ENCODE measurements around the gene TSNAXIP1. TPM values are rescaled to one million over a fixed set of nuclear protein-coding genes. Genes with fewer than 3 reads are reported as not detected.
A peak's percentile ranks its signal among the peaks of the same experiment; 100 is the strongest.

Gene TSNAXIP1
- under 0.01 and 0.13 TPM in 2 replicates for total RNA-seq

GRCh38 chr16:67806428-67807147 is at the start of gene TSNAXIP1, which contains the start of gene RANBP10:
TSS of gene TSNAXIP1 (plus strand) at chr16:67806889. CDS start at chr16:67807150, 261 bp downstream.
TSS of gene RANBP10 (minus strand) at chr16:67806560. CDS start at chr16:67806536, 24 bp downstream.
- peak within 1 kb of the TSS; percentile 74 for H3K4me3 ChIP-seq (ENCODE audit: low read depth, low read length)
- FAIRE-seq (no peak), DNase-seq (ENCODE audit: low read depth) (peak; percentile 98)
- no peak for TF ChIP-seq CTCF (IDR thresholded peaks at IDR 0.05; ENCODE audit: insufficient read depth, low read length, severe bottlenecking)
- H3K36me3 ChIP-seq (ENCODE audit: control insufficient read depth, insufficient read depth, low read length): peaks cover 7% of the 10 kb centered on the region
- no peaks in the 10 kb centered on the region for H3K27me3 ChIP-seq (ENCODE audit: control insufficient read depth, insufficient read depth, low read length)

- FAIRE-seq (peak; percentile 58), DNase-seq (ENCODE audit: low read depth) (no peak)
- TF ChIP-seq CTCF (IDR thresholded peaks at IDR 0.05; ENCODE audit: insufficient read depth, low read length, severe bottlenecking): no peak
- no peak overlapping the region for H3K4me3 ChIP-seq (ENCODE audit: low read depth, low read length)
- H3K27me3 ChIP-seq (ENCODE audit: control insufficient read depth, insufficient read depth, low read length): no peaks in the 10 kb centered on the region
- H3K36me3 ChIP-seq (ENCODE audit: control insufficient read depth, insufficient read depth, low read length): peaks cover 2% of the 10 kb centered on the region
Observed at GRCh38 chr16:67758006-67758405, 48.7 kb upstream of the TSNAXIP1 start.

- no peak for TF ChIP-seq CTCF (IDR thresholded peaks at IDR 0.05; ENCODE audit: insufficient read depth, low read length, severe bottlenecking)
- peak; percentile 76 for FAIRE-seq
- no peaks in the 10 kb centered on the region for H3K27me3 ChIP-seq (ENCODE audit: control insufficient read depth, insufficient read depth, low read length)
- H3K4me3 ChIP-seq (ENCODE audit: low read depth, low read length): no peak overlapping the region
- DNase-seq (ENCODE audit: low read depth): no peak
- H3K36me3 ChIP-seq (ENCODE audit: control insufficient read depth, insufficient read depth, low read length): peaks cover 2% of the 10 kb centered on the region
Observed at GRCh38 chr16:67758966-67759365, 47.7 kb upstream of the TSNAXIP1 start.

- DNase-seq (ENCODE audit: low read depth) (no peak), FAIRE-seq (peak; percentile 90)
- no peak for TF ChIP-seq CTCF (IDR thresholded peaks at IDR 0.05; ENCODE audit: insufficient read depth, low read length, severe bottlenecking)
- Histone ChIP-seq H3K36me3 (ENCODE audit: control insufficient read depth, insufficient read depth, low read length) (peaks cover 2% of the 10 kb centered on the region), H3K27me3 (ENCODE audit: control insufficient read depth, insufficient read depth, low read length) (no peaks in the 10 kb centered on the region), H3K4me3 (ENCODE audit: low read depth, low read length) (no peak overlapping the region)
Observed at GRCh38 chr16:67760206-67760955, 46.3 kb upstream of the TSNAXIP1 start.

- TF ChIP-seq CTCF (IDR thresholded peaks at IDR 0.05; ENCODE audit: insufficient read depth, low read length, severe bottlenecking): no peak
- DNase-seq (ENCODE audit: low read depth) (no peak), FAIRE-seq (no peak)
- no peak overlapping the region for H3K4me3 ChIP-seq (ENCODE audit: low read depth, low read length)
- peaks cover 2% of the 10 kb centered on the region for H3K36me3 ChIP-seq (ENCODE audit: control insufficient read depth, insufficient read depth, low read length)
- no peaks in the 10 kb centered on the region for H3K27me3 ChIP-seq (ENCODE audit: control insufficient read depth, insufficient read depth, low read length)
Observed at GRCh38 chr16:67760956-67761230, 45.8 kb upstream of the TSNAXIP1 start.

All from bronchial epithelial cell (primary cell).